Stimulated activated CD4-positive, alpha-beta T cell treated with anti-CD3 and anti-CD28 coated beads, TNF-alpha, amount 100 ng/mL, for 48 hours (primary cell): ENCODE measurements around the gene WFS1.

Experiments used
- DNase-seq, 3 donors: peaks; one replicate each; pipeline ENCODE4 v3.0.0-alpha.2; 2020; ENCODE audit warnings: low read depth in 3 of 3

The WFS1 gene

GRCh38 chr4:6258741-6259140 is 10.9 kb upstream of the WFS1 start:
- DNase-seq: no peak

- no peak for DNase-seq
These were observed 9.8 kb upstream of the WFS1 start for GRCh38 chr4:6259886-6260285.

GRCh38 chr4:6262176-6262575 is 7.5 kb upstream of the WFS1 start:
- no peak for DNase-seq

GRCh38 chr4:6262847-6263487 is 6.7 kb upstream of the WFS1 start:
- no peak for DNase-seq

GRCh38 chr4:6263526-6264224 is 6.0 kb upstream of the WFS1 start:
- DNase-seq: no peak

- DNase-seq: no peak
These were observed 5.5 kb upstream of the WFS1 start for GRCh38 chr4:6264225-6264540.

- no peak for DNase-seq
These were observed 4.1 kb upstream of the WFS1 start for GRCh38 chr4:6265546-6265945.

GRCh38 chr4:6267573-6267972 is 2.1 kb upstream of the WFS1 start:
- DNase-seq: no peak

- DNase-seq: no peak
These were observed 717 bp upstream of the WFS1 start for GRCh38 chr4:6268650-6269615.

- no peak for DNase-seq
These were observed 1.0 kb downstream of the WFS1 start for GRCh38 chr4:6270636-6271121.

- no peak for DNase-seq
These were observed 1.6 kb downstream of the WFS1 start for GRCh38 chr4:6271206-6271605.

GRCh38 chr4:6271701-6272465 is 2.2 kb downstream of the WFS1 start:
- DNase-seq: no peak

GRCh38 chr4:6272863-6273660 is 3.4 kb downstream of the WFS1 start:
- DNase-seq: no peak

GRCh38 chr4:6273661-6273990 is 4.0 kb downstream of the WFS1 start:
- no peak for DNase-seq

GRCh38 chr4:6275351-6275750 is 5.7 kb downstream of the WFS1 start:
- DNase-seq: no peak

- DNase-seq: no peak
These were observed 6.5 kb downstream of the WFS1 start for GRCh38 chr4:6275898-6276806.

- no peak for DNase-seq
These were observed 7.6 kb downstream of the WFS1 start for GRCh38 chr4:6277139-6277802.

- DNase-seq: no peak
These were observed 8.5 kb downstream of the WFS1 start for GRCh38 chr4:6277935-6278800.

- no peak for DNase-seq
These were observed 9.1 kb downstream of the WFS1 start for GRCh38 chr4:6278801-6279197.
